Esophagus squamous epithelium (tissue), 5 donors: Measurements from ENCODE around the gene GARNL3. TPM values are rescaled to one million over a fixed set of nuclear protein-coding genes. Genes with fewer than 3 reads are reported as not detected.

ENCODE experiments used
- DNase-seq: peaks from one replicate; lab custom pipeline; 2025; lab: John Stamatoyannopoulos, UW
- H3K27ac ChIP-seq, 4 donors: fragments of 200-600 bp; sonication (generic); one replicate each; pipeline ENCODE4 v1.5.1; 2016 to 2019; ENCODE audit warnings: mild to moderate bottlenecking in 1 of 4
- H3K27me3 ChIP-seq, 4 donors: fragments of 200-600 bp; sonication (generic); 1 replicate in 3 of 4; 2 replicates in 1 of 4; pipeline versions ENCODE4 v1.5.1 to v1.6.0; 2017 to 2021; ENCODE audit warnings: antibody characterized with exemption in 1 of 4
- H3K36me3 ChIP-seq, 3 donors: fragments of 200-600 bp; sonication (generic); one replicate each; pipeline ENCODE4 v1.5.1; 2016 to 2019
- H3K4me1 ChIP-seq, 3 donors: fragments of 200-600 bp; sonication (generic); one replicate each; pipeline ENCODE4 v1.5.1; 2017 to 2019
- H3K4me3 ChIP-seq, 4 donors: fragments of 200-600 bp; sonication (generic); 1 replicate in 3 of 4; 2 replicates in 1 of 4; pipeline ENCODE4 v1.5.1; 2016 to 2019; ENCODE audit warnings: mild to moderate bottlenecking in 2 of 4, moderate library complexity in 1 of 4
- H3K9me3 ChIP-seq, 3 donors: fragments of 200-600 bp; sonication (generic); one replicate each; pipeline ENCODE4 v1.5.1; 2016 to 2019
- CTCF ChIP-seq, 6 experiments: fragments of 450-650 bp in 4 of 6; fragments of 200-600 bp in 2 of 6; sonication (generic) in 2 of 6; IDR thresholded peaks; one replicate each; pipeline ENCODE4 v1.5.1; 2016 to 2019; ENCODE audit warnings: antibody characterized with exemption in 6 of 6, mild to moderate bottlenecking in 4 of 6, moderate library complexity in 4 of 6
- POLR2A ChIP-seq, 4 donors: fragments of 450-650 bp; IDR thresholded peaks; one replicate each; pipeline ENCODE4 v1.6.1; 2017; ENCODE audit warnings: antibody characterized with exemption in 4 of 4, mild to moderate bottlenecking in 4 of 4, moderate library complexity in 3 of 4
- WGBS, 2 donors: methylation state at CpG; one replicate each; pipeline ENCODE4 v1.1.5; 2018; 5-methylcytosine and 5-hydroxymethylcytosine counted together
- intact Hi-C: fragments of 100-400 bp; cut with DNase I; formaldehyde crosslinking; loops from one replicate; pipeline ENCODE4 v1.15.0; 2022
- total RNA-seq, 4 donors: library from RNA; depleted of rRNA; stranded (reverse); fragments of >200 nt; gene quantifications; one replicate each; pipeline ENCODE4 v1.1.0, GENCODE V29; 2016
- donor health status: DM: yes; HTN: yes; CAD: no.

GARNL3 gene
- total RNA-seq, 4 donors from 2014 or later: 1.1 to 22.9 (median 8.2) TPM

GRCh38 chr9:127396808-127397645 lies 132.5 kb downstream of the GARNL3 start, which contains the start of gene SLC2A8:
Gene SLC2A8, plus strand, starts transcription at chr9:127397169. Its CDS starts 62 bp downstream, at chr9:127397231.
- H3K4me3 ChIP-seq: peak within 1 kb of the TSS; percentile 80 to 98 (median 84)
- H3K27ac ChIP-seq: peak within 1 kb of the TSS; percentile 86 to 96 (median 90)
- WGBS, 2 donors: 1 to 2% methylated on average over 12 to 23 of the region's 87 CpGs
- TF ChIP-seq CTCF (IDR thresholded peaks at IDR 0.05): peak in 5 of 6 experiments; percentile 26 to 48 (median 32)
- peak in 3 of 4 donors; percentile 10 to 82 (median 80) for TF ChIP-seq POLR2A (IDR thresholded peaks at IDR 0.05)
- H3K27me3 ChIP-seq: no peaks in the 10 kb centered on the region
- peaks cover 14 to 29% (median 18%) of the 10 kb centered on the region in 3 donors for H3K4me1 ChIP-seq
- DNase-seq: peak; percentile 84
- H3K9me3 ChIP-seq: no peaks in the 10 kb centered on the region
- H3K36me3 ChIP-seq: peaks cover 0 to 23% (median 6%) of the 10 kb centered on the region in 3 donors
- intact Hi-C loops: loop anchor here (10.0 kb wide), 1 partner anchor 172 kb away; no protein-coding TSS in a partner anchor

- 0% methylated on average over 24 of the region's 55 CpGs; no CpG with 5 or more reads in 1 of the 2 donors for WGBS, 2 donors
- intact Hi-C loops: loop anchor here (10.0 kb wide), 1 partner anchor 173 kb away; no protein-coding TSS in a partner anchor
- DNase-seq: no peak
Observed at GRCh38 chr9:127397646-127398274, 133.2 kb downstream of the GARNL3 start.

GRCh38 chr9:127398275-127398647 lies 133.7 kb downstream of the GARNL3 start:
- Histone ChIP-seq H3K9me3 (no peaks in the 10 kb centered on the region), H3K27me3 (no peaks in the 10 kb centered on the region), H3K27ac (peak overlapping the region in 3 of 4 donors; percentile 86 to 96 (median 87)), H3K36me3 (peaks cover under 1 to 32% (median 6%) of the 10 kb centered on the region in 3 donors), H3K4me1 (peaks cover 14 to 29% (median 18%) of the 10 kb centered on the region in 3 donors), H3K4me3 (peak overlapping the region; percentile 80 to 98 (median 84))
- no peak for TF ChIP-seq POLR2A (IDR thresholded peaks at IDR 0.05)
- TF ChIP-seq CTCF (IDR thresholded peaks at IDR 0.05): no peak
- 41 to 65% methylated on average over 3 to 5 of the region's 5 CpGs for WGBS, 2 donors
- DNase-seq: no peak
- intact Hi-C loops: loop anchor here (10.0 kb wide), 1 partner anchor 173 kb away; no protein-coding TSS in a partner anchor

More at GRCh38 chr9:127397646-127398274, 133.2 kb downstream of the GARNL3 start:
- Histone ChIP-seq H3K4me3 (peak overlapping the region; percentile 80 to 98 (median 84)), H3K27me3 (no peaks in the 10 kb centered on the region), H3K36me3 (peaks cover 0 to 27% (median 6%) of the 10 kb centered on the region in 3 donors), H3K27ac (peak overlapping the region; percentile 86 to 96 (median 90)), H3K4me1 (peaks cover 14 to 29% (median 18%) of the 10 kb centered on the region in 3 donors), H3K9me3 (no peaks in the 10 kb centered on the region)
- peak in 5 of 6 experiments; percentile 22 to 49 (median 29) for TF ChIP-seq CTCF (IDR thresholded peaks at IDR 0.05)
- no peak for TF ChIP-seq POLR2A (IDR thresholded peaks at IDR 0.05)

GRCh38 chr9:127398715-127399400 lies 134.3 kb downstream of the GARNL3 start:
- intact Hi-C loops: loop anchor here (10.0 kb wide), 1 partner anchor 174 kb away; no protein-coding TSS in a partner anchor
- peak overlapping the region in 1 of 4 donors; percentile 85 for H3K4me3 ChIP-seq
- peaks cover 6 to 38% (median 6%) of the 10 kb centered on the region in 3 donors for H3K36me3 ChIP-seq
- H3K9me3 ChIP-seq: no peaks in the 10 kb centered on the region
- DNase-seq: no peak
- peaks cover 14 to 29% (median 18%) of the 10 kb centered on the region in 3 donors for H3K4me1 ChIP-seq
- no peak overlapping the region for H3K27ac ChIP-seq
- no peaks in the 10 kb centered on the region for H3K27me3 ChIP-seq
- WGBS, 2 donors: 89 to 94% methylated on average over 6 to 10 of the region's 13 CpGs
- TF ChIP-seq POLR2A (IDR thresholded peaks at IDR 0.05): no peak
- TF ChIP-seq CTCF (IDR thresholded peaks at IDR 0.05): no peak
